Epithelial cell of proximal tubule (primary cell): ENCODE data around the gene GPR25. TPM values are rescaled to one million over a fixed set of nuclear protein-coding genes. Genes with fewer than 3 reads are reported as not detected.

Source experiments
- DNase-seq: peaks from one replicate; pipeline ENCODE4 v3.0.0-alpha.2; 2011; ENCODE audit warnings: low read depth
- H3K4me3 ChIP-seq: 2 replicates; pipeline ENCODE4 v1.5.1; 2011; ENCODE audit warnings: low read depth, mild to moderate bottlenecking, low read length
- CTCF ChIP-seq: conservative IDR thresholded peaks from 2 replicates; pipeline ENCODE4 v1.5.1; 2012; ENCODE audit warnings: low read depth, mild to moderate bottlenecking, low read length
- total RNA-seq: library from RNA; depleted of rRNA; stranded (reverse); fragments of >200 nt; gene quantifications from 2 replicates; pipeline ENCODE4 v1.2.3, GENCODE V29; 2015

The GPR25 gene
- total RNA-seq, 1 donor from 2014 or later = not detected

- no peak for TF ChIP-seq CTCF
- no peak overlapping the region for H3K4me3 ChIP-seq
- DNase-seq = no peak
These were observed 26.7 kb downstream of the GPR25 start for GRCh38 chr1:200899451-200899915.

- H3K4me3 ChIP-seq = no peak overlapping the region
- TF ChIP-seq CTCF = no peak
- DNase-seq = no peak
These were observed 27.4 kb downstream of the GPR25 start for GRCh38 chr1:200899954-200900867.

- no peak overlapping the region for H3K4me3 ChIP-seq
- DNase-seq = no peak
- no peak for TF ChIP-seq CTCF
These were observed 28.1 kb downstream of the GPR25 start for GRCh38 chr1:200900877-200901276.

- H3K4me3 ChIP-seq = no peak overlapping the region
- DNase-seq = no peak
- TF ChIP-seq CTCF = no peak
These were observed 28.6 kb downstream of the GPR25 start for GRCh38 chr1:200901350-200901749.

GRCh38 chr1:200901796-200902444 is 29.1 kb downstream of the GPR25 start:
- TF ChIP-seq CTCF = no peak
- no peak overlapping the region for H3K4me3 ChIP-seq
- no peak for DNase-seq

GRCh38 chr1:200903793-200904192 is 31.0 kb downstream of the GPR25 start:
- TF ChIP-seq CTCF = no peak
- no peak for DNase-seq
- no peak overlapping the region for H3K4me3 ChIP-seq
